Measurements from ENCODE around the gene CASP8. TPM values are rescaled to one million over a fixed set of nuclear protein-coding genes. Genes with fewer than 3 reads are reported as not detected.

The CASP8 gene
- total and polyA plus RNA-seq, 9 of the 15 experiments (the other 6 are each of a cell fraction or from before 2014, with no cell fraction given): 10.2 to 31.4 (median 19.4) TPM

DNA sequence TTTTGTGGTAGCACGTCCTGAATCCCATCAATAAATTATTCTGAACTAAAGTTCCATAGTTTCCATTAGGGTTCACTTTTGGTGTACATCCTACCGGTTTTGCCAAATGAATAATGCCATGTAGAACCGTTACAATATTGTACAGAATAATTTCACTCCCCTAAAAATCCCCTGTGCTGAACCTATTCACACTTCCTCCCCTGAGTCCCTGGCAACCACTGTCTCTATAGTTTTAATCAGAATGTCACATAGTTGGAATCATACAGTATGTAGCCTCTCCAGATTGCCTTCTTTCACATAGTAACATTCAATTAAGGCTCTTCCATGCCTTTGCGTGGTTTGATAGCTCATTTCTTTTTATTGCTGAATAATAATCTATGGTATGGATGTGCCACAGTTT is 9.6 kb upstream of the CASP8 start:
- Histone ChIP-seq H3K4me1 (replicated peaks in 1 of 2; ENCODE audit: control insufficient read depth in 2 of 2, insufficient read depth in 2 of 2, low read length in 2 of 2) (peaks cover 11 to 22% of the 10 kb centered on the region in 2 experiments), H3K36me3 (ENCODE audit: control insufficient read depth, insufficient read depth, low read length) (no peaks in the 10 kb centered on the region)
- 92% methylated on average over 3 of the region's 4 CpGs for WGBS (ENCODE audit: insufficient coverage, low coverage, missing lambda C conversion rate)

More for the DNA sequence above, 9.6 kb upstream of the CASP8 start:
- ChIA-PET CTCF (ENCODE audit: low intra/inter-chr PET ratio) (no interaction called here), POLR2A (no interaction called here)
- ATAC-seq: no peak
- no peak for FAIRE-seq
- H3K4me2 ChIP-seq (ENCODE audit: insufficient read depth, low read length): no peak overlapping the region
- no peak overlapping the region for H3K27ac ChIP-seq (ENCODE audit: extremely low read depth, low read depth, low read length)
- DNase-seq (ENCODE audit: extremely low read depth in 1 of 4, low spot score in 3 of 4): no peak
- H2AFZ ChIP-seq (ENCODE audit: low read depth, low read length): no peak overlapping the region
- in situ Hi-C loops (cut with MboI) (no loop called here), intact Hi-C loops (cut with micrococcal nuclease) (no loop called here)
- no peaks in the 10 kb centered on the region for H4K20me1 ChIP-seq (replicated peaks; ENCODE audit: control insufficient read depth, insufficient read depth, low read length)
- H3K27me3 ChIP-seq (ENCODE audit: control insufficient read depth in 2 of 2, insufficient read depth in 2 of 2, low read length in 2 of 2): no peaks in the 10 kb centered on the region
- no peak overlapping the region for H3K9ac ChIP-seq (ENCODE audit: insufficient read depth in 1 of 2, low read depth in 2 of 2, low read length in 2 of 2)
- TF ChIP-seq EP400 (IDR thresholded peaks at IDR 0.05) (no peak), GABPA (tag; conservative IDR thresholded peaks at IDR 0.05; ENCODE audit: low read depth) (no peak), ZNF197 (CRISPR knock-in tag; IDR thresholded peaks at IDR 0.05; ENCODE audit: low read depth) (no peak), ZFPM2 (CRISPR knock-in tag; IDR thresholded peaks at IDR 0.05) (no peak), CEBPB (tag; IDR thresholded peaks at IDR 0.05) (no peak), DIDO1 (tag; IDR thresholded peaks at IDR 0.05; ENCODE audit: low read depth) (no peak), POLR2AphosphoS5 (IDR thresholded peaks at IDR 0.05; ENCODE audit: control insufficient read depth, insufficient read depth, low read depth, low read length) (no peak), NR2C1 (IDR thresholded peaks at IDR 0.05) (no peak), NR2C1 (tag; IDR thresholded peaks at IDR 0.05) (no peak)
- TF ChIP-seq, protein P1, sequence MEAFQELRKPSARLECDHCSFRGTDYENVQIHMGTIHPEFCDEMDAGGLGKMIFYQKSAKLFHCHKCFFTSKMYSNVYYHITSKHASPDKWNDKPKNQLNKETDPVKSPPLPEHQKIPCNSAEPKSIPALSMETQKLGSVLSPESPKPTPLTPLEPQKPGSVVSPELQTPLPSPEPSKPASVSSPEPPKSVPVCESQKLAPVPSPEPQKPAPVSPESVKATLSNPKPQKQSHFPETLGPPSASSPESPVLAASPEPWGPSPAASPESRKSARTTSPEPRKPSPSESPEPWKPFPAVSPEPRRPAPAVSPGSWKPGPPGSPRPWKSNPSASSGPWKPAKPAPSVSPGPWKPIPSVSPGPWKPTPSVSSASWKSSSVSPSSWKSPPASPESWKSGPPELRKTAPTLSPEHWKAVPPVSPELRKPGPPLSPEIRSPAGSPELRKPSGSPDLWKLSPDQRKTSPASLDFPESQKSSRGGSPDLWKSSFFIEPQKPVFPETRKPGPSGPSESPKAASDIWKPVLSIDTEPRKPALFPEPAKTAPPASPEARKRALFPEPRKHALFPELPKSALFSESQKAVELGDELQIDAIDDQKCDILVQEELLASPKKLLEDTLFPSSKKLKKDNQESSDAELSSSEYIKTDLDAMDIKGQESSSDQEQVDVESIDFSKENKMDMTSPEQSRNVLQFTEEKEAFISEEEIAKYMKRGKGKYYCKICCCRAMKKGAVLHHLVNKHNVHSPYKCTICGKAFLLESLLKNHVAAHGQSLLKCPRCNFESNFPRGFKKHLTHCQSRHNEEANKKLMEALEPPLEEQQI (IDR thresholded peaks at IDR 0.05): no peak
- TF ChIP-seq, protein P2, sequence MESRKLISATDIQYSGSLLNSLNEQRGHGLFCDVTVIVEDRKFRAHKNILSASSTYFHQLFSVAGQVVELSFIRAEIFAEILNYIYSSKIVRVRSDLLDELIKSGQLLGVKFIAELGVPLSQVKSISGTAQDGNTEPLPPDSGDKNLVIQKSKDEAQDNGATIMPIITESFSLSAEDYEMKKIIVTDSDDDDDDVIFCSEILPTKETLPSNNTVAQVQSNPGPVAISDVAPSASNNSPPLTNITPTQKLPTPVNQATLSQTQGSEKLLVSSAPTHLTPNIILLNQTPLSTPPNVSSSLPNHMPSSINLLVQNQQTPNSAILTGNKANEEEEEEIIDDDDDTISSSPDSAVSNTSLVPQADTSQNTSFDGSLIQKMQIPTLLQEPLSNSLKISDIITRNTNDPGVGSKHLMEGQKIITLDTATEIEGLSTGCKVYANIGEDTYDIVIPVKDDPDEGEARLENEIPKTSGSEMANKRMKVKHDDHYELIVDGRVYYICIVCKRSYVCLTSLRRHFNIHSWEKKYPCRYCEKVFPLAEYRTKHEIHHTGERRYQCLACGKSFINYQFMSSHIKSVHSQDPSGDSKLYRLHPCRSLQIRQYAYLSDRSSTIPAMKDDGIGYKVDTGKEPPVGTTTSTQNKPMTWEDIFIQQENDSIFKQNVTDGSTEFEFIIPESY (CRISPR knock-in tag; IDR thresholded peaks at IDR 0.05): no peak
- TF ChIP-seq, protein P3, sequence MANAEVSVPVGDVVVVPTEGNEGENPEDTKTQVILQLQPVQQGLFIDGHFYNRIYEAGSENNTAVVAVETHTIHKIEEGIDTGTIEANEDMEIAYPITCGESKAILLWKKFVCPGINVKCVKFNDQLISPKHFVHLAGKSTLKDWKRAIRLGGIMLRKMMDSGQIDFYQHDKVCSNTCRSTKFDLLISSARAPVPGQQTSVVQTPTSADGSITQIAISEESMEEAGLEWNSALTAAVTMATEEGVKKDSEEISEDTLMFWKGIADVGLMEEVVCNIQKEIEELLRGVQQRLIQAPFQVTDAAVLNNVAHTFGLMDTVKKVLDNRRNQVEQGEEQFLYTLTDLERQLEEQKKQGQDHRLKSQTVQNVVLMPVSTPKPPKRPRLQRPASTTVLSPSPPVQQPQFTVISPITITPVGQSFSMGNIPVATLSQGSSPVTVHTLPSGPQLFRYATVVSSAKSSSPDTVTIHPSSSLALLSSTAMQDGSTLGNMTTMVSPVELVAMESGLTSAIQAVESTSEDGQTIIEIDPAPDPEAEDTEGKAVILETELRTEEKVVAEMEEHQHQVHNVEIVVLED (CRISPR knock-in tag; IDR thresholded peaks at IDR 0.05): no peak
- no peaks in the 10 kb centered on the region; the same call in 2 of the 3 replicates for H3K79me2 ChIP-seq (ENCODE audit: control insufficient read depth, insufficient read depth, low read length)
- no peaks in the 10 kb centered on the region for H3K9me3 ChIP-seq (replicated peaks; ENCODE audit: control insufficient read depth, insufficient read depth, low read depth, low read length)
- H3K9me1 ChIP-seq (ENCODE audit: control insufficient read depth, insufficient read depth, low read length): no peaks in the 10 kb centered on the region
- no TSS peak for BruUV-seq (replicated peaks)
- no peak overlapping the region for H3K4me3 ChIP-seq
